Epidermal melanocyte (primary cell): Measurements from ENCODE around the gene RHOA.
A peak's percentile ranks its signal among the peaks of the same experiment; 100 is the strongest.
"Not testable (repeated sequence)": the region's sequence is repeated elsewhere in the genome, so short reads cannot be mapped to it uniquely, and the experiment has no call there.

ENCODE experiments used
- DNase-seq: peaks from one replicate; pipeline ENCODE4 v3.0.0; 2011; ENCODE audit warnings: low spot score; ENCODE audit not compliant: insufficient read length

RHOA gene

DNA sequence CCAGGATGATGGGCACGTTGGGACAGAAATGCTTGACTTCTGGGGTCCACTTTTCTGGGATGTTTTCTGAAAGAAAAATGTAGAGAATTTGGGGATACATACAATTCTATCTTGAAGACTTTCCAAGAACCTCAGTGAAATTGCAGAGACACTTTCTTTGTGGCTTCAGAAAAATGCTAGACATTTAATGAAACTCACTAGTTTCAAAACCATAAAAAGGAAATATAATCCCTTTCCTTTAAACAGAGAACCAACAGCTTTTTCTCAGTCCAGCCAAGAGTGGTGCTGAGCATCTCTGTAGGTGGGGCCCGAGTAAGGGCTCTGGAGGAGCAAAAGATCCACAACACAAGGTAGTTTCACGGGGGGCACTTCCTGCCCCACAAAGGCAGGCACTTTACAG lies 49.2 kb downstream of the RHOA start:
- no peak for DNase-seq

DNA sequence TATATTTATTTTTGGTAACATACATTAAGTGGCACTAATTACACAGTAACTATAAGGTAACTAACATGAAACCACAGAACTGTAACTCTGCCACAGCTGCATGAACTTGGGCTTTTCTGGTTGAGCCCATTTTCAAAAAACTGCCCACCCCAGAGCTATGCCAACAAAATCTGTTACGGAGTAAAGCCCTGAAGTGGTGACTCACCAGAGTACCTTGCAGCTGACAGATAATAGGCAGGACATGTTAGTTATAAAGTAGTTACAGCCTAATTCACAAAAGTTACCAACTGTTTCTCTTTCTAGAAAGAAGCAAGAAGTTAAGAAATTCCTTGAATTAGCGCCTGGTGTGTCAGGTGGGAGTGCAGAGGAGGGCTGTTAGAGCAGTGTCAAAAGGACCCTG lies 52.2 kb downstream of the RHOA start:
- no peak for DNase-seq

DNA sequence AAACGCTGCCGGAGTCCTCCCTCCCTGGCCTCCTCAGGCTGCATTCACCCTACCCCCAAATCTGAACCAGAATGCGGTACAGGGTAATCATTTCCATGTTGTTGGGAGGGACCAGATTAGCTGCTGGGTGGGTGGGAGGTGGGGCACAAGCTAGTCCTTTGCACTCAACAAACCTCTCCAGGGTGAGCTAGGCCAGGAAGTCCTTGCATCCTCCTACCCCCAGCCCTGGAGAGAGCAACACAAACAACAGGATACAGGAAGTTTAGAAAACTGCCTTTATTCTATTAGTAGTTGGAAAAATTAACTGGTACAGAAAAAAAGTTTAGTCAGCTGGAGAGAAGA lies 52.9 kb downstream of the RHOA start:
- no peak for DNase-seq

DNA sequence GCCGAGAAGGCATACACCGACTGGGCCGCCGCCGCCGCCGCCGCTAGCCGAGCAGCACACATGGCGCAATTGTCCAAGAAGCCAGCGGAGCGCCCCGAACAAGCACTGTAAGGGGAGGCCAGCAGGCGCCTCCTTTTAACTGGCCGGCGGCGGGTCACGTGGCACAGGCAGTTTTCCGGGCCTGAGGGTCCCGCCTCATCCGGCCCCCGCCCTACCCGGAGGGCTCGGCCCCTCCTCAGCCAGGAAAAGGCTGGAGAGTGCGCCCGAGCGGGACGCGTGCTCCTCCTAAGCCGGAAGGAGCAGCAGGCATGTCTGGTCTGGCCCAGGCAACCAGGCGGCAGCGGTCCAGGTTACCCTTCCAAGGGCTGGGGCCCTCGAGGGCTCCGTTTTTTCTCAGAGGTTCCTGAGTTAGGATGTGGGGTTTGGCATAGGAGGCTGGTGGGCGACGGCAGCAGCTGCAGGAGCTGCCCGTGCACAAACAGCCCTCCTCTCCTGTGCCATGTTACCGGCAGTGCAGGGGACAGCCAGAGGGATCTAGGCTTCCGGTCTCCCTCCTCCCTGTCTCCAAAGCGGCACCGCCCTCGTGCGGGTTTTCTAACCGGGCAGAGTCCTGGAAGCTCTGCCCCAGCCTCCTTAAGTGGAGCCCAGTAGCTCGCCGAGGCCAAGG lies 53.4 kb downstream of the RHOA start, which contains the start of gene GPX1:
Gene GPX1, minus strand, starts transcription at position 137 of the 667 bp plus-strand sequence. Its CDS starts 75 bp downstream, at position 62.
- DNase-seq = peak; percentile 86

DNA sequence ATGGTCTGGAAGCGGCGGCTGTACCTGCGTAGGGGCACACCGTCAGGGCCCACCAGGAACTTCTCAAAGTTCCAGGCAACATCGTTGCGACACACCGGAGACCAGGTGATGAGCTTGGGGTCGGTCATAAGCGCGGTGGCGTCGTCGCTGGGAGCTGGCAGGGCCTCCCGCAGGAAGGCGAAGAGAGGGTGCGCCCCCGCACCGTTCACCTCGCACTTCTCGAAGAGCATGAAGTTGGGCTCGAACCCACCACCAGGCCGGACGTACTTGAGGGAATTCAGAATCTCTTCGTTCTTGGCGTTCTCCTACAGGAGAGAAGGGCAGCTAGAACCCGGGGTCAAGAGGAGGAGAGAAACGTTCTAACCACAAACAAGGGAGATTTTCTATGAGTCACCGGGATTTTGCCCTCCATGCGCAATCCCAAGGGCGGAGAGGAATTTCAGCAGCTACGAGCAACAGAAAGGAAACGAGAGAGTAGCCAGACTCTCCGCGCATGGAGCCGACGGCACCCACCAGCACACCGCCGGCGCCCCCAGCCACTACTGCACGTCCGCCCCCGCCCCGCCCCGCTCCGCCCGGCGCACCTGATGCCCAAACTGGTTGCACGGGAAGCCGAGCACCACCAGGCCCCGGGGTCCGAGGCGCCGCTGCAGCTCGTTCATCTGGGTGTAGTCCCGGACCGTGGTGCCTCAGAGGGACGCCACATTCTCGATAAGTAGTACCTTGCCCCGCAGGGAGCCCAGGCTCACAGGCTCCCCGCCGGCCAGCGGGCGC lies 54.1 kb downstream of the RHOA start:
- DNase-seq = not testable (repeated sequence)

DNA sequence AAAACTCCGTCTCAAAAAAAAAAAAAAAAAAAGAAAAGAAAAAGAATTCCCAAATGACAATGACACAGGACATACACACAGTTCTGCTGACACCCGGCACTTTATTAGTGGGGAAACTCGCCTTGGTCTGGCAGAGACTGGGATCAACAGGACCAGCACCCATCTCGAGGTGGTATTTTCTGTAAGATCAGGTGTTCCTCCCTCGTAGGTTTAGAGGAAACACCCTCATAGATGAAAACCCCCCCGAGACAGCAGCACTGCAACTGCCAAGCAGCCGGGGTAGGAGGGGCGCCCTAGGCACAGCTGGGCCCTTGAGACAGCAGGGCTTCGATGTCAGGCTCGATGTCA lies 54.7 kb downstream of the RHOA start:
- DNase-seq = not testable (repeated sequence)

DNA sequence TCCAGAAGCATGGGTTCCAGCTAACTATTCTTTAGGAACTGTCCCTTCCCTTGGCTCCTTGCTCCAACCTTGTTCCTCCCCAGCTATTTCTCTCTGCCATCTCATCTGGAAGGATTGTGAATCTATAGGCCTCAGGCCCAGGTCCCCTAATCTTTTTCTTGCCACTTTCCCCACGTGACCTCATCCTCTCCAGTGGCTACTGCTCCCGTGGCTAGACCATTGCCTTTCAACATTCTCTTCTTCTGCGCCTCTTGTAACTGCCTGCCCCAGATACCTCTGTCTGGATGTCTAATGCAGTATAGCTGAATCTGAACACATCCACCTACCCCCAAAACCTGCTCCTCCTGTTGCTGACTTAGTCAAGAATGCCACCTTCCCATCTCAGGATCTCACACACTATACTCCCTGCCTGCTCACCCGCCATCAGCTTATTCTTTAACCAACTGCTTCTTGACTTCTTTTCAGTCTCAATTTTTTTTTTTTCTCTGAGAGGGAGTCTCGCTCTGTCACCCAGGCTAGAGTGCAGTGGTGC lies 58.8 kb downstream of the RHOA start:
- no peak for DNase-seq

DNA sequence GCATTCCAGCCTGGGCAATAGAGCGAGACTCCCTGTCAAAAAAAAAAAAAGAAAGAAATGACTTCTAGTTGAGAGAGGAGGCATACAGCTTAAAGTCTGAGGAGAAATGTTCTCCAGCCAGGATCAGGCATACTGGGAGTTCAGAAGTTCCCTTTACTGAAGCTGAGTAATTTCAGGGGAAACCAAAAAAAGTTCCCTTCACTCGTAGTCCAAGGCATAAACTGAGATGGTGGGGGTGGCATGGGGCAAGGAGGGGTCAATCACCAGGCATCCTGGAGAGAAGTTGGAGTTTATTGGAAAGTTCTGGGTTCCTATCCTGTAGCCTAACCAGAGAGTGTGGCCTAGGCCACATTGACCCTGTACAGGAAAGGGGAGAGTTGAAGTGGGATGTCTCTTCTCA lies 59.5 kb downstream of the RHOA start:
- no peak for DNase-seq

DNA sequence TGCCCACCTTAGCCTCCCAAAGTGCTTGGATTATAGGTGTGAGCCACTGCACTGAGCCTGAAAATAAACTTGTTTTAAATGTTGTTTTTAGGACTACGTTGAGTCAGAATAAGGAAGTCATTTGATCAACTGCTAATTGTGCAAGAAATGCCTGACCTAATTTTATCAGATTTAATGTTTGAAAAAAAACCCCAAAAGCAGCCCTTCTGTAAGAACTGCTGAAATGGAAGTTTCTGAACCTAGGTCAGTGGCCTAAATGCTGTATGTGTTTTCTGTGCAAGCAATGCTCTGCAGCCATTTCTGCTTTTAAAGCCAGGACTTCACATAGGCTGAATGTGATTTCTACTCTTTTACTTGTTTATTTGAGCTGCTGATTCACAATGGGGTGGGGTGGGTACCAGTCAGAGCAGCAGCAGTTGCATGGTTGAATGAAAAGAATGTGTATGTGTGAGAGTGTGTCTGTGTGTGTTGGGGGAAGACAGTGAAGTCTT lies 60.2 kb downstream of the RHOA start:
- DNase-seq = no peak

DNA sequence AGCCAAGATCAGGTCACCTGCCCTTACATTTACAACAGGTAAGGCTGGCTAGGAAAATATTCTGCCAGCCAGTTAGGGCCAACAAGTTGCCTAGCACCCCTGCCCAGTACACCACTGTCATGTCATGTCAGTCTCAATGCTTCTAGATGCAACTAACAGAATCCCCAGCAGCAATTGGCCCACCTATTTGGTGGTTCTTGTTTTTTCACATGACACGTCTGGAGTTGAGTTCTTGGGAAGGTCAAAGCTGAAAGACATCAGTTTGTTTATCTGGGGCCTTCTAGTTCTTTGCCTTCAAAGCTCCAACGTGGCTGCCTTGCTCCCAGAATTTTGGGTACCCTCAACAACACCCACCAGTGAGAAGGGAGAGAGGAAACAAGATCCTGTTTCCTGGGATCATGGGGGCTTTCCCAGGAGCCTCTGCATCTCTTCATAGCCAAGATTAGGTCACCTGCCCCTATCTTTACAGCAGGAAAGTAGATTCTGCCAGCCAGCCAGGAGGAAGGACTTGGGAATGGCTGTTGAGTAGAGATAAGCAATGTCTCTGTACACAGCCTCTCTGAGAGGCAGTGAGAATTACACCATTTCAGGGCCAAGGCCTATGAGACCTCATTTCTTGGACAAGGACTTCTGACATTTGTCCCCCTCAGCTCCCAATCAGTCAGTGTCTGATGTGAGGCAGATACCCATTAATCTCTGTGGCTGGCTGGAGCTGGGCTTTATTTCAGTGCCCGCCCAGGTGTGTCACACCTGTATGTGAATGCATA lies 62.2 kb downstream of the RHOA start:
- no peak for DNase-seq

DNA sequence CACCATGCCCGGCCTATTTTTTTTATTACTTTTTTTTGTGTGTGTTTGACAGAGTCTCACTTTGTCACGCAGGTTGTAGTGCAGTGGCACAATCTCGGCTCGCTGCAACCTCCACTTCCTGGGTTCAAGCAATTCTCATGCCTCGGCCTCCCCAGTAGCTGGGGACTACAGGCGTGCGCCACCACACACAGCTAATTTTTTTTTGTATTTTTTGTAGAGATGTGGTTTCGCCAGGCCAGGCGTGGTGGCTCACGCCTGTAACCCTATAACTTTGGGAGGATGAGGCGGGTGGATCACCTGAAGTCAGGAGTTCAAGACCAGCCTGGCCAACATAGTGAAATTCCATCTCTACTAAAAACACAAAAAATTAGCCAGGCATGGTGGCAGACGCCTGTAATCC lies 63.4 kb downstream of the RHOA start:
- not testable (repeated sequence) for DNase-seq

DNA sequence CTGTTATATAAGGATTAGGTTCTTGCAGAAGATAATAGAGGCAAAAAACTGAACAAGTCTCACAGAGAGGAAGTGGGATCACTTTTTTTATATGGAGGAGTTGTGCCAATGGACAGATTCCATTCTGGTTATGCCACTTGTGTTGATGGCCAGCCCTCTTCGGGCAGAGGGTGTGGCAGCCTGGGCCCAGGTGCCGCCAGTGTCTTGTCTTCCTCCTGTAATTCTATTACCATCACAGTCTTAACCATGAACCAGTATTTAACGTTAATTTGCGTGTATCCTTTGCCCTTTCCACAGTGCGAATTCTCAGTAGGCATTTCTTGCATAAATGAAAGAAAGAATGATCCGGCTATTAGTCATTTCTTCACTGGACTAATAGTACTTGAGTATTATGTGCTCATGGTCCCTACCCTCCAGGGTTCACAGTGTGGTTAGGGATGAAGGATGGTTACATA lies 65.0 kb downstream of the RHOA start:
- DNase-seq = no peak

DNA sequence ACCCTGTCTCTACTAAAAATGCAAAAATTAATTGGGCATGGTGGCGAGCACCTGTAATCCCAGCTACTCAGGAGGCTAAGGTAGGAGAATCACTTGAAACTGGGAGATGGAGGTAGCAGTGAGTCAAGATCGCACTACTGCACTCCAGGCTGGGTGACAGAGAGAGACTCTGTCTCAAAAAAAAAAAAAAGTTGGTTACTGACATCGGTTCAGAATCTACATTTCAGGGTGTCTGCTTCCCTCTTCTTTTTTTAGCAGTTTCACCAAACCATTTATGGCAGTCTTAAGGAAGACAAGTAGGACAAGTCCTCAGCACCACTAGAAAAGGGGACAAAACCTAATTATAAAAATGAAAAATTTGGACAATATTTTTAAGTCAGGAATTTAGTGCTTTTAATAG lies 68.6 kb downstream of the RHOA start:
- no peak for DNase-seq

DNA sequence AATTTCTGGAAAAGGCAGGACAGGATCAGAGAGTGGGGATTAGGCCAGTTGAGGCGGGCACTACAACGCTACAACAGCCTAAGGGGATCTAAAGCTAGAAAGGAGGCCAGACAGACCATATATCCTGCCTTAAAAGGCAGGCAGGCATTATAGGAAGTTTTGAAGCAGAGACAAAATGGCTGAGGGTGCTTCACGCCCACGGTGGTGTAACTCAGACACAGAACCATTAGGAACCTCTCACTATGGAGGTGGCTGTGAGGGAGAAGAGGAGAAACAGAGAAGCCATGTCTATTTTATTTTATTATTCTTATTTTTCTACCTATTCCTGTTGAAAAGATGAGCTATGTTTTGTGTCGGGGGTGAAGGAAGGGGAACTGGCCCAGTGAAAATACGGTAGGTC lies 69.8 kb downstream of the RHOA start:
- no peak for DNase-seq

DNA sequence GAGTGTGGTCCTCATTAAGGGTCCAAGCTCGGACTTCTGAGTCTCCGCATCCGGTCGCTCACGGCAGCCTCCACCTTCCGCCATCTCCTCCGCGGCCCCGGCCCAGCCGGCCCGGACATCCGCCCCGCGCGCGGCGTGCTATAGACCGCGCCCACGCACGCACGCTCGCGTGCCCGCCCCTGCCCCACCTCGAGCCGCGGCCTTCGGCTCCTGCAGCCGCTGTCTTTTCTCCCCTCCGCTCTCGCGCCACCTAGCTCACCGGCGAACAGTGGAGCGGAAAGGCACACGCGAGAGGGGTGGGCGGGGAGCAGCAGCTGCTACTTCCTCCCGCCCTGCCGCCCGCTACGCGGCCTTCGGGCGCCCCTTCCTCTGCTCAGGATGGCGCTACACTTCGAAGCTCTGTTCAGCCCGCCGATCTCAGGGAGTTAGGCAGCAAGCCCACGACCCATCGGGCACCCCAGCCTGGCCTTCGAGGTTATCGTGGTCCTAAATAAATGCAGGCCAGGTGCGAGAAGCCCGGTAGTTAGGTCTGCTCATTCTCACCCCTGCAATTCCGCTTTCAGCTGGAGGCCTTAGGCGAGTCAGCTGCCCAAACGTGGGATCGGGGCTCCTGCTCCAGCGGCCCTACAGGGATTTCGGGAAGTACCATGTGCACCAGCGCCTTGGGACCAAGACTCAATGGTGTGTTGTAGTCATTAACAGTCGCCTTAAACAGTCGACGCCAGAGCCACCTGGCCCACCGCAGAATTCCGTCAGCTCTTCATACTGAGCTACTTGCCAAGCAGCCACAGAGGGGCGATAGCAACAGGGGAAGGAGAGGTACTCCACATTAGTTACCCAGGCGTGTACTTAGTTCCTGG lies 71.6 kb downstream of the RHOA start, which contains the start of gene USP4:
Gene USP4, minus strand, starts transcription at position 113 of the 860 bp plus-strand sequence. Its CDS starts 29 bp downstream, at position 84.
- peak; percentile 61 for DNase-seq

DNA sequence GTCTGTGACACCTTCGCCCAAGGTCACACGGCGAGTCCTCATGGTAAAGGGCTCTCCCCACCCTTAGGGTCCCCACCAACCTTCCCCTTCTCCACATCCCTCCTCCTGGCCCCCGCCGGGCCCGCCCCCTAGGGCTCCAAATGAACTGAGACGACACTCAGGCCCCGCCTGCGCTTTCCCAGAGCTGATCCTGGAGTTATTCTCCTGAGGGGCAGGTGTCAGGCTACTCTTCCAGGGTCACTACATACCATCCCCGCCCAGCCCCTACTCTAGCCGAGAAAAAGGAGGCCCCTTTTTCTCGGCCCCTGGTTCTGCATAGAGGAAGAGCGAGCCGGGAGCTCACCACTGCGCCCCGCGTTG lies 72.2 kb downstream of the RHOA start:
- DNase-seq = no peak

DNA sequence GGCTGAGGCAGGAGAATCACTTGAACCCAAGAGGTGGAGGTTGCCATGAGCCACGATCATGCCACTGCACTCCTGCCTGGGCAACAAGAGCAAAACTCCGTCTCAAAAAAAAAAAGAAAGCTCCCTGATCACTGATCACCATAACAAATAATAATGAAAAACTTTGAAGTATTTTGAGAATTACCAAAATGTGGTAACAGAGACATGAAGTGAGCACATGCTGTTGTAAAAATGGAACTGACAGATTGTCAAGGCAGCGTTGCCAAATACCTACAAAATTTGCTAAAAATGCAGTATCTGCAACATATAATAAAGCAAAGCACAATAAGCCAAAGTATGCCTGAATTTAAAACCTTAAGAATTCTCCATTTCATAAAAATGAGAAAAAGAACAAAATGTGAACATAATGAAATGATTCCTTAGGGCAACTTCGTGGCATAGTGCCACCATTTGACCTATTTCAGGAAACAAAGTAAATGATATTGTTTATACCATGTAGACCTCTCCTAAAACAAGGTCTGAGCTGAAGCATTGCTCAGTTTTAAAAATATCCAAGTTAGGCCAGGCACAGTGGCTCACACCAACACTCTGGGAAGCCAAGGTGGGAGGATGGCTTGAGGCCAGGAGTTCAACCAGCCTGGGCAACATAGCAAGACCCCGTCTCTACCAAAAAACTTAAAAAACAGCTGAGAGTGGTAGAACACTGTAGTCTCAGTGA lies 77.7 kb downstream of the RHOA start:
- DNase-seq = no peak

DNA sequence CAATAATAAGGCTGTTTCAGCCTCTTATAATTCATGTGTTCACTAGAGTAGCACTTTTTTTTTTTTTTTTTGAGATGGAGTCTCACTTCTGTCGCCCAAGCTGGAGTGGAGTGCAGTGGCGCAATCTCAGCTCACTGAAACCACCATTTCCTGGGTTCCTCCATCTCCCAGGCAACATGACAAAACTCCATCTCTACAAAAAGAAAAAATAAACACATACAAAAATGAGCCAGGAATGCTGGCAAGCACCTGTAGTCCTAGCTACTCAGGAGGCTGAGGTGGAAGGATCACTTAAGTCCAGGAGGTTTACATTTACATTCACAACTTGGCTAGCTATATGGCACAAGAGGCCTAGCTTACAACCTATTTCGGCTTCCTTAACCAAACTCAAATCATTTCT lies 78.7 kb downstream of the RHOA start:
- DNase-seq = no peak

DNA sequence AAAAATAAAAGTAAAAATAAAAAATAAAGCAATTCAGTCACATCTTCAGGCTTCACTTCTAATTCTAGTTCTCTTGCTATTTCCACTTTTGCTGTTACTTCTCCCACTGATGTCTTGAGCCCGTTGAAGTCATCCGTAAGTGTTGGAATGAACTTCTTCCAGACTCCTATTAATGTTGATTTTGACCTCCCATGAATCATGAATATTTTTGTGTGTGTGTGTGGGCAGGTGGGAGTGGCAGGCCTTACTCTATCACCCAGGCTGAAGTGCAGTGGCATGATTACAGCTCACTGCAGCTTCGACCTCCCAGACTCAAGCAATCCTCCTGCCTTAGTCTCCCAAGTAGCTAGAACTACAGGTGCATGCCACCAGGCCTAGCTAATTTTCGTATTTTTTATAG lies 82.6 kb downstream of the RHOA start:
- no peak for DNase-seq

DNA sequence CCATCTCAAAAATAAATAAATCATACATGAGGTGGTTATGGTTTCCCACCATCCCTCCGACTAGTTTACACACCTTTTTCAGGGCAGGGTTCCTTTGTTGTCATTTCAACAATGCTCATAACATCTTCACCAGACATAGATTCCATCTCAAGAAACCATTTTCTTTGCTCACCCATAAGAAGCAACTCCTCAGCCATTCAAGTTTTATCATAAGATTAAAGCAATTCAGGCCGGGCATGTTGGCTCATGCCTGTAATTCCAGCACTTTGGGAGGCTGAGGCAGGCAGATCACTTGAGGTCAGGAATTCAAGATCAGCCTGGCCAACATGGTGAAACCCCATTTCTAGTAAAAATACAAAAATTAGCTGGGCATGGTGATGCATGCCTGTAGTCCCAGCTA lies 83.4 kb downstream of the RHOA start:
- DNase-seq = not testable (repeated sequence)
